HepG2 (cell line): ENCODE results near the gene LRP5. TPM values are rescaled to one million over a fixed set of nuclear protein-coding genes. Genes with fewer than 3 reads are reported as not detected.

Experiments used
- HOXA5 ChIP-seq: sonication (generic); formaldehyde crosslinking; IDR thresholded peaks from 2 replicates; pipeline ENCODE4 v1.4.0; 2020; ENCODE audit warnings: missing genetic modification reagents
- JDP2 ChIP-seq: sonication (generic); formaldehyde crosslinking; IDR thresholded peaks from 2 replicates; pipeline ENCODE4 v1.8.1; 2022; ENCODE audit warnings: missing genetic modification reagents, borderline replicate concordance
- RBFOX2 ChIP-seq: fragments of 200-400 bp; formaldehyde crosslinking; IDR thresholded peaks from 2 replicates; pipeline ENCODE4 v1.6.1; 2017; ENCODE audit warnings: low read depth, mild to moderate bottlenecking, low read length
- REPIN1 ChIP-seq: sonication (generic); formaldehyde crosslinking; IDR thresholded peaks from 2 replicates; pipeline ENCODE4 v1.8.0; 2022; ENCODE audit warnings: missing genetic modification reagents, low read depth, mild to moderate bottlenecking, borderline replicate concordance
- RNF2 ChIP-seq: fragments of 450-650 bp; conservative IDR thresholded peaks from 2 replicates; pipeline ENCODE4 v1.6.1; 2016; ENCODE audit warnings: low read depth
- SATB2 ChIP-seq: sonication (generic); formaldehyde crosslinking; IDR thresholded peaks from 2 replicates; pipeline ENCODE4 v1.5.0; 2020; ENCODE audit warnings: missing genetic modification reagents
- SMARCC2 ChIP-seq: fragments of 450-650 bp; IDR thresholded peaks from 2 replicates; pipeline ENCODE4 v1.6.1; 2017; ENCODE audit warnings: antibody characterized with exemption, mild to moderate bottlenecking
- TBX2 ChIP-seq: sonication (generic); formaldehyde crosslinking; IDR thresholded peaks from 2 replicates; pipeline ENCODE4 v1.5.0; 2020; ENCODE audit warnings: missing genetic modification reagents, mild to moderate bottlenecking, borderline replicate concordance
- ZBTB1 ChIP-seq: sonication (generic); formaldehyde crosslinking; IDR thresholded peaks from 2 replicates; pipeline ENCODE4 v1.4.0; 2020; ENCODE audit warnings: missing genetic modification reagents, borderline replicate concordance
- ZNF225 ChIP-seq: sonication (generic); formaldehyde crosslinking; IDR thresholded peaks from 2 replicates; pipeline ENCODE4 v1.4.0; 2020; ENCODE audit warnings: mild to moderate bottlenecking, missing genetic modification reagents
- ZNF782 ChIP-seq: sonication (generic); formaldehyde crosslinking; IDR thresholded peaks from 2 replicates; pipeline ENCODE4 v1.4.0; 2020; ENCODE audit warnings: missing genetic modification reagents, mild to moderate bottlenecking, borderline replicate concordance
- polyA plus RNA-seq, 8 experiments: library from polyadenylated mRNA; depleted of rRNA in 3 of 8; stranded (reverse) in 7 of 8; unstranded in 1 of 8; fragments of >200 nt; fragmentation: Illumina TruSeq in 4 of 8; extraction: Trizol in 4 of 8; gene quantifications; 2 replicates each; pipeline versions ENCODE4 v1.2.1 to v1.2.3, GENCODE V29; 2011 to 2016; ENCODE audit warnings: low read depth in 4 of 8, missing spikeins in 1 of 8, mixed read lengths in 1 of 8; ENCODE audit not compliant: insufficient read depth in 1 of 8
- total RNA-seq, 5 experiments: library from RNA; depleted of rRNA; stranded (reverse); fragments of >200 nt; fragmentation: Illumina TruSeq; extraction: Trizol; gene quantifications; 2 replicates each; pipeline ENCODE4 v1.2.3, GENCODE V29; 2016; ENCODE audit warnings: low read depth in 1 of 5
- TF ChIP-seq, protein P1 (sequence below): sonication (generic); formaldehyde crosslinking; IDR thresholded peaks from 2 replicates; pipeline ENCODE4 v1.4.0; 2020; ENCODE audit warnings: missing genetic modification reagents
- TF ChIP-seq, protein P2 (sequence below): sonication (generic); formaldehyde crosslinking; IDR thresholded peaks from 2 replicates; pipeline ENCODE4 v1.5.1; 2020; ENCODE audit warnings: missing genetic modification reagents, mild to moderate bottlenecking, borderline replicate concordance
- TF ChIP-seq, protein P3 (sequence below): sonication (generic); formaldehyde crosslinking; IDR thresholded peaks from 2 replicates; pipeline ENCODE4 v1.8.0; 2023; ENCODE audit warnings: mild to moderate bottlenecking, missing genetic modification reagents
- TF ChIP-seq, protein P4 (sequence below): sonication (generic); formaldehyde crosslinking; IDR thresholded peaks from 2 replicates; pipeline ENCODE4 v1.5.0; 2020; ENCODE audit warnings: mild to moderate bottlenecking, missing genetic modification reagents

The LRP5 gene
- total and polyA plus RNA-seq, 2 of the 13 experiments (the other 11 are each of a cell fraction or from before 2014, with no cell fraction given), result 40.4 to 64.0 TPM

DNA sequence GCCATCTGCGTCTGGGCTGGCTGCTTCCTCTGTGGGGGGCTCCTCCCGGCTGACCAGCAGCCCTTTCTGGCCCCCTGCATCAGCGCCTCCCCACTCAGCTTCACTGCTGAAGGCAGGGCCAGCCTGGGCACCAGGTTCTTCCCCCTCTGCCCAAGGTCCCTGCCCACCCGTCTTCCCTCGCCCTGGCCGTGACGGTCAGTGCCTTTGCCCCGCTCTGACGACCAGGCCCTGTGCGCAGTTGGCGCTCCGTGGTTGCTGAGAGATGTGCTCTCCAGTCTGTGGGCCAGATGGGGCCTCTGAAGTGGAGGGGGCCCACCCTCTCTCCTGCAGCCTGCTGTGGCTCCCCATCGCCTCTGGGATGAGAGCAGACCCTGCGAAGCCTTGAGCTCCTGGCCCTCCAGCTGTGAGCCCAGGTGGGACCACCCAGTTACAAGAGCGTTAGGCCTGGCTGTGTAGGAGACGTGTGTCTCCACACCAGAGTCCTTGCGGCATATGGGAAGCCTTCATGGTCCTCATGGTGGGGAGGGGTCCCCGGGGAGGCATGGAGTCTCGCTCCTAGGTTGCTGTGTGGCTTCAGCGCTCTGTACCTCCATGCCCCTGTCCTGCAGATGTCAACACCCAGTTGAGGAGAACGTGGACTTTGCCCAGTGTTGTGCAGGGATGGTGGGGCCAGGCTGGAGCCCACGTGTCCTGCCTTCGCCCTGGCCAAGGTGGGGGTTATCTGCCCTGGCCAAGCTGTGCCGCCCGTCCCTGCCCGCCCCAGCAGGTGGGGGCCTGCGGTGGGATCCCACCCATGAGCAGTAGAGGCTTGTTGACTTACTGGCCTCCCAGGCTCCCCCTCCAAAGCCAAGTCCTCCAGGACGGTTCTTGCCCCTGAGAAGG, 14.2 kb downstream of the LRP5 start (continued):
- TF ChIP-seq SMARCC2, result no peak
- TF ChIP-seq, protein P1, sequence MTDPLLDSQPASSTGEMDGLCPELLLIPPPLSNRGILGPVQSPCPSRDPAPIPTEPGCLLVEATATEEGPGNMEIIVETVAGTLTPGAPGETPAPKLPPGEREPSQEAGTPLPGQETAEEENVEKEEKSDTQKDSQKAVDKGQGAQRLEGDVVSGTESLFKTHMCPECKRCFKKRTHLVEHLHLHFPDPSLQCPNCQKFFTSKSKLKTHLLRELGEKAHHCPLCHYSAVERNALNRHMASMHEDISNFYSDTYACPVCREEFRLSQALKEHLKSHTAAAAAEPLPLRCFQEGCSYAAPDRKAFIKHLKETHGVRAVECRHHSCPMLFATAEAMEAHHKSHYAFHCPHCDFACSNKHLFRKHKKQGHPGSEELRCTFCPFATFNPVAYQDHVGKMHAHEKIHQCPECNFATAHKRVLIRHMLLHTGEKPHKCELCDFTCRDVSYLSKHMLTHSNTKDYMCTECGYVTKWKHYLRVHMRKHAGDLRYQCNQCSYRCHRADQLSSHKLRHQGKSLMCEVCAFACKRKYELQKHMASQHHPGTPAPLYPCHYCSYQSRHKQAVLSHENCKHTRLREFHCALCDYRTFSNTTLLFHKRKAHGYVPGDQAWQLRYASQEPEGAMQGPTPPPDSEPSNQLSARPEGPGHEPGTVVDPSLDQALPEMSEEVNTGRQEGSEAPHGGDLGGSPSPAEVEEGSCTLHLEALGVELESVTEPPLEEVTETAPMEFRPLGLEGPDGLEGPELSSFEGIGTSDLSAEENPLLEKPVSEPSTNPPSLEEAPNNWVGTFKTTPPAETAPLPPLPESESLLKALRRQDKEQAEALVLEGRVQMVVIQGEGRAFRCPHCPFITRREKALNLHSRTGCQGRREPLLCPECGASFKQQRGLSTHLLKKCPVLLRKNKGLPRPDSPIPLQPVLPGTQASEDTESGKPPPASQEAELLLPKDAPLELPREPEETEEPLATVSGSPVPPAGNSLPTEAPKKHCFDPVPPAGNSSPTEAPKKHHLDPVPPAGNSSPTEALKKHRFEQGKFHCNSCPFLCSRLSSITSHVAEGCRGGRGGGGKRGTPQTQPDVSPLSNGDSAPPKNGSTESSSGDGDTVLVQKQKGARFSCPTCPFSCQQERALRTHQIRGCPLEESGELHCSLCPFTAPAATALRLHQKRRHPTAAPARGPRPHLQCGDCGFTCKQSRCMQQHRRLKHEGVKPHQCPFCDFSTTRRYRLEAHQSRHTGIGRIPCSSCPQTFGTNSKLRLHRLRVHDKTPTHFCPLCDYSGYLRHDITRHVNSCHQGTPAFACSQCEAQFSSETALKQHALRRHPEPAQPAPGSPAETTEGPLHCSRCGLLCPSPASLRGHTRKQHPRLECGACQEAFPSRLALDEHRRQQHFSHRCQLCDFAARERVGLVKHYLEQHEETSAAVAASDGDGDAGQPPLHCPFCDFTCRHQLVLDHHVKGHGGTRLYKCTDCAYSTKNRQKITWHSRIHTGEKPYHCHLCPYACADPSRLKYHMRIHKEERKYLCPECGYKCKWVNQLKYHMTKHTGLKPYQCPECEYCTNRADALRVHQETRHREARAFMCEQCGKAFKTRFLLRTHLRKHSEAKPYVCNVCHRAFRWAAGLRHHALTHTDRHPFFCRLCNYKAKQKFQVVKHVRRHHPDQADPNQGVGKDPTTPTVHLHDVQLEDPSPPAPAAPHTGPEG, result no peak
- TF ChIP-seq TBX2 (CRISPR knock-in tag), result peak; percentile 64; the same call in 1 of the 2 replicates
- 0 out of 2 replicates have a peak, but pooled peaks have one; percentile 41 for TF ChIP-seq HOXA5 (CRISPR knock-in tag)
- TF ChIP-seq JDP2, result no peak
- TF ChIP-seq ZNF225, result peak; percentile 77; the same call in 1 of the 2 replicates
- TF ChIP-seq, protein P2, sequence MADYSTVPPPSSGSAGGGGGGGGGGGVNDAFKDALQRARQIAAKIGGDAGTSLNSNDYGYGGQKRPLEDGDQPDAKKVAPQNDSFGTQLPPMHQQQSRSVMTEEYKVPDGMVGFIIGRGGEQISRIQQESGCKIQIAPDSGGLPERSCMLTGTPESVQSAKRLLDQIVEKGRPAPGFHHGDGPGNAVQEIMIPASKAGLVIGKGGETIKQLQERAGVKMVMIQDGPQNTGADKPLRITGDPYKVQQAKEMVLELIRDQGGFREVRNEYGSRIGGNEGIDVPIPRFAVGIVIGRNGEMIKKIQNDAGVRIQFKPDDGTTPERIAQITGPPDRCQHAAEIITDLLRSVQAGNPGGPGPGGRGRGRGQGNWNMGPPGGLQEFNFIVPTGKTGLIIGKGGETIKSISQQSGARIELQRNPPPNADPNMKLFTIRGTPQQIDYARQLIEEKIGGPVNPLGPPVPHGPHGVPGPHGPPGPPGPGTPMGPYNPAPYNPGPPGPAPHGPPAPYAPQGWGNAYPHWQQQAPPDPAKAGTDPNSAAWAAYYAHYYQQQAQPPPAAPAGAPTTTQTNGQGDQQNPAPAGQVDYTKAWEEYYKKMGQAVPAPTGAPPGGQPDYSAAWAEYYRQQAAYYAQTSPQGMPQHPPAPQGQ (CRISPR knock-in tag), result 0 out of 2 replicates have a peak, but pooled peaks have one; percentile 53
- peak; percentile 52 for TF ChIP-seq RBFOX2
- TF ChIP-seq, protein P3, sequence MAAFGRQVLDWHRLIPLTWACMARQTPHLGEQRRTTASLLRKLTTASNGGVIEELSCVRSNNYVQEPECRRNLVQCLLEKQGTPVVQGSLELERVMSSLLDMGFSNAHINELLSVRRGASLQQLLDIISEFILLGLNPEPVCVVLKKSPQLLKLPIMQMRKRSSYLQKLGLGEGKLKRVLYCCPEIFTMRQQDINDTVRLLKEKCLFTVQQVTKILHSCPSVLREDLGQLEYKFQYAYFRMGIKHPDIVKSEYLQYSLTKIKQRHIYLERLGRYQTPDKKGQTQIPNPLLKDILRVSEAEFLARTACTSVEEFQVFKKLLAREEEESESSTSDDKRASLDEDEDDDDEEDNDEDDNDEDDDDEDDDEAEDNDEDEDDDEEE (CRISPR knock-in tag), result peak; percentile 28; the same call in 1 of the 2 replicates
- TF ChIP-seq, protein P4, sequence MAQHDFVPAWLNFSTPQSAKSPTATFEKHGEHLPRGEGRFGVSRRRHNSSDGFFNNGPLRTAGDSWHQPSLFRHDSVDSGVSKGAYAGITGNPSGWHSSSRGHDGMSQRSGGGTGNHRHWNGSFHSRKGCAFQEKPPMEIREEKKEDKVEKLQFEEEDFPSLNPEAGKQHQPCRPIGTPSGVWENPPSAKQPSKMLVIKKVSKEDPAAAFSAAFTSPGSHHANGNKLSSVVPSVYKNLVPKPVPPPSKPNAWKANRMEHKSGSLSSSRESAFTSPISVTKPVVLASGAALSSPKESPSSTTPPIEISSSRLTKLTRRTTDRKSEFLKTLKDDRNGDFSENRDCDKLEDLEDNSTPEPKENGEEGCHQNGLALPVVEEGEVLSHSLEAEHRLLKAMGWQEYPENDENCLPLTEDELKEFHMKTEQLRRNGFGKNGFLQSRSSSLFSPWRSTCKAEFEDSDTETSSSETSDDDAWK (CRISPR knock-in tag), result no peak
- no peak for TF ChIP-seq ZNF782 (CRISPR knock-in tag)
- TF ChIP-seq SATB2 (CRISPR knock-in tag), result no peak
- no peak for TF ChIP-seq RNF2
- TF ChIP-seq REPIN1, result no peak
- TF ChIP-seq ZBTB1 (CRISPR knock-in tag), result no peak
